Esophagus muscularis mucosa (tissue), 4 donors: ENCODE data around the gene SCART1. TPM values are rescaled to one million over a fixed set of nuclear protein-coding genes. Genes with fewer than 3 reads are reported as not detected.
"Not testable (repeated sequence)": the region's sequence is repeated elsewhere in the genome, so short reads cannot be mapped to it uniquely, and the experiment has no call there.

Source experiments
- DNase-seq: peaks from one replicate; pipeline ENCODE4 v3.0.0-alpha.2; 2017; ENCODE audit errors: extremely low spot score
- H3K27ac ChIP-seq, 4 donors: fragments of 200-600 bp; sonication (generic); replicated peaks in 1 of 4; 1 replicate in 3 of 4; 2 replicates in 1 of 4; pipeline ENCODE4 v1.5.1; 2016 to 2019; ENCODE audit warnings: mild to moderate bottlenecking in 1 of 4
- H3K27me3 ChIP-seq, 4 donors: fragments of 200-600 bp; sonication (generic); one replicate each; pipeline versions ENCODE4 v1.5.1 to v1.6.0; 2016 to 2019
- H3K36me3 ChIP-seq, 4 donors: fragments of 200-600 bp; sonication (generic); one replicate each; pipeline ENCODE4 v1.5.1; 2016 to 2019
- H3K4me1 ChIP-seq, 4 donors: fragments of 200-600 bp; sonication (generic); one replicate each; pipeline ENCODE4 v1.5.1; 2016 to 2019
- H3K4me3 ChIP-seq, 4 donors: fragments of 200-600 bp; sonication (generic); 1 replicate in 2 of 4; 2 replicates in 2 of 4; pipeline ENCODE4 v1.5.1; 2016 to 2019; ENCODE audit warnings: mild to moderate bottlenecking in 4 of 4, moderate library complexity in 1 of 4
- H3K9me3 ChIP-seq, 4 donors: fragments of 200-600 bp; sonication (generic); 1 replicate in 3 of 4; 2 replicates in 1 of 4; pipeline ENCODE4 v1.5.1; 2016 to 2019
- CTCF ChIP-seq, 3 experiments: fragments of 200-600 bp in 2 of 3; fragments of 450-650 bp in 1 of 3; sonication (generic) in 2 of 3; IDR thresholded peaks; one replicate each; pipeline ENCODE4 v1.5.1; 2017 to 2019; ENCODE audit warnings: antibody characterized with exemption in 3 of 3, mild to moderate bottlenecking in 2 of 3, moderate library complexity in 1 of 3
- EP300 ChIP-seq: sonication (generic); formaldehyde crosslinking; IDR thresholded peaks from one replicate; pipeline ENCODE4 v1.6.1; 2017; ENCODE audit warnings: antibody characterized with exemption
- POLR2A ChIP-seq: fragments of 450-650 bp; IDR thresholded peaks from one replicate; pipeline ENCODE4 v1.6.1; 2017; ENCODE audit warnings: antibody characterized with exemption, moderate library complexity, mild to moderate bottlenecking, low read depth
- POLR2AphosphoS5 ChIP-seq, 2 donors: sonication (generic); formaldehyde crosslinking; IDR thresholded peaks; one replicate each; pipeline ENCODE4 v1.6.1; 2017; ENCODE audit warnings: antibody characterized with exemption in 2 of 2
- whole genome bisulfite sequencing: methylation state at CpG from one replicate; pipeline ENCODE4 v1.1.5; 2018; 5-methylcytosine and 5-hydroxymethylcytosine counted together
- intact Hi-C: fragments of 100-400 bp; cut with DNase I; formaldehyde crosslinking; loops from one replicate; pipeline ENCODE4 v1.15.1; 2023
- total RNA-seq, 4 donors: library from RNA; depleted of rRNA; stranded (reverse); fragments of >200 nt; gene quantifications; one replicate each; pipeline versions ENCODE4 v1.1.0 to v1.2.1, GENCODE V29; 2016

The SCART1 gene
- total RNA-seq, 4 donors from 2014 or later = 0.65 to 1.7 (median 1.4) TPM

GRCh38 chr10:133466683-133467275, 13.0 kb downstream of the SCART1 start:
- H3K4me1 ChIP-seq = no peaks in the 10 kb centered on the region
- no peaks in the 10 kb centered on the region for H3K27me3 ChIP-seq
- no peaks in the 10 kb centered on the region for H3K9me3 ChIP-seq
- intact Hi-C loops = no loop called here
- H3K4me3 ChIP-seq = no peak overlapping the region
- peaks cover 0 to 31% (median 10%) of the 10 kb centered on the region in 4 donors for H3K36me3 ChIP-seq
- no peak overlapping the region for H3K27ac ChIP-seq
- 97% methylated on average over 5 of the region's 7 CpGs for WGBS
- peak; percentile 68 for DNase-seq
- TF ChIP-seq POLR2AphosphoS5 (IDR thresholded peaks at IDR 0.05) = no peak
- no peak for TF ChIP-seq EP300
- TF ChIP-seq POLR2A = no peak
- no peak for TF ChIP-seq CTCF (IDR thresholded peaks at IDR 0.05)

GRCh38 chr10:133467286-133467911, 13.7 kb downstream of the SCART1 start:
- no peak overlapping the region for H3K27ac ChIP-seq
- H3K36me3 ChIP-seq = peaks cover 0 to 29% (median 10%) of the 10 kb centered on the region in 4 donors
- peak; percentile 68 for DNase-seq
- TF ChIP-seq EP300 = no peak
- no peaks in the 10 kb centered on the region for H3K9me3 ChIP-seq
- intact Hi-C loops = no loop called here
- WGBS = 85% methylated on average over 16 of the region's 17 CpGs
- no peaks in the 10 kb centered on the region for H3K4me1 ChIP-seq
- no peak overlapping the region for H3K4me3 ChIP-seq
- H3K27me3 ChIP-seq = no peaks in the 10 kb centered on the region

- H3K9me3 ChIP-seq, H3K4me3 ChIP-seq, DNase-seq, intact Hi-C loops, H3K4me1 ChIP-seq, H3K27ac ChIP-seq, H3K27me3 ChIP-seq: not testable (repeated sequence)
- H3K36me3 ChIP-seq = peaks cover 0 to 29% (median 10%) of the 10 kb centered on the region in 4 donors
- WGBS = 88% methylated on average over 3 of the region's 3 CpGs
Observed at GRCh38 chr10:133469205-133469604, 15.5 kb downstream of the SCART1 start.

GRCh38 chr10:133471300-133472109, 17.8 kb downstream of the SCART1 start:
- H3K27ac ChIP-seq = no peak overlapping the region
- TF ChIP-seq POLR2AphosphoS5 (IDR thresholded peaks at IDR 0.05) (no peak), CTCF (IDR thresholded peaks at IDR 0.05) (no peak), POLR2A (no peak), EP300 (no peak)
- H3K9me3 ChIP-seq = no peaks in the 10 kb centered on the region
- DNase-seq = peak; percentile 89
- WGBS = 69% methylated on average over 7 of the region's 7 CpGs
- no peak overlapping the region for H3K4me3 ChIP-seq
- intact Hi-C loops = no loop called here
- no peaks in the 10 kb centered on the region for H3K4me1 ChIP-seq
- no peaks in the 10 kb centered on the region for H3K27me3 ChIP-seq
- peaks cover 0 to 28% (median 10%) of the 10 kb centered on the region in 4 donors for H3K36me3 ChIP-seq

- DNase-seq = no peak
- no peak for TF ChIP-seq CTCF (IDR thresholded peaks at IDR 0.05)
- no peak for TF ChIP-seq POLR2AphosphoS5 (IDR thresholded peaks at IDR 0.05)
- no peak for TF ChIP-seq POLR2A
- TF ChIP-seq EP300 = no peak
- intact Hi-C loops = no loop called here
- H3K9me3 ChIP-seq = no peaks in the 10 kb centered on the region
- H3K4me1 ChIP-seq = no peaks in the 10 kb centered on the region
- 70% methylated on average over 4 of the region's 4 CpGs for WGBS
- no peak overlapping the region for H3K27ac ChIP-seq
- no peaks in the 10 kb centered on the region for H3K27me3 ChIP-seq
- H3K36me3 ChIP-seq = peaks cover 0 to 11% (median under 1%) of the 10 kb centered on the region in 4 donors
- no peak overlapping the region for H3K4me3 ChIP-seq
Observed at GRCh38 chr10:133473270-133473669, 19.5 kb downstream of the SCART1 start.
